GM23248 (cell line): ENCODE results near the gene PJA1.

ENCODE experiments used
- EZH2 ChIP-seq: fragments of 200-600 bp; sonication (generic); IDR thresholded peaks from 2 replicates; pipeline ENCODE4 v1.6.1; 2018; ENCODE audit warnings: antibody characterized with exemption, mild to moderate bottlenecking; ENCODE audit not compliant: insufficient read depth, poor library complexity, severe bottlenecking
- EZH2phosphoT487 ChIP-seq: fragments of 200-600 bp; sonication (generic); IDR thresholded peaks from 2 replicates; pipeline ENCODE4 v1.6.1; 2018; ENCODE audit warnings: antibody characterized with exemption, moderate library complexity, mild to moderate bottlenecking, low read depth; ENCODE audit not compliant: insufficient read depth

- no peak for TF ChIP-seq EZH2
- TF ChIP-seq EZH2phosphoT487 = no peak
Measured at GRCh38 chrX:69144838-69145680, 20.2 kb downstream of the PJA1 start.
